Smooth muscle cell (in vitro differentiated cells): Measurements from ENCODE around the gene RARG. TPM values are rescaled to one million over a fixed set of nuclear protein-coding genes. Genes with fewer than 3 reads are reported as not detected.

Source experiments
- DNase-seq: peaks from one replicate; lab custom pipeline; 2025; ENCODE audit not compliant: unreplicated experiment; lab: John Stamatoyannopoulos, UW
- H2AFZ ChIP-seq: fragments of 200-600 bp; sonication (generic); 2 replicates; pipeline ENCODE4 v1.6.0; 2016; ENCODE audit warnings: antibody characterized with exemption, low read depth, mild to moderate bottlenecking
- H3F3A ChIP-seq: fragments of 200-600 bp; sonication (generic); 2 replicates; pipeline ENCODE4 v1.6.0; 2017; ENCODE audit warnings: antibody characterized with exemption, low read depth
- H3K27ac ChIP-seq: fragments of 200-600 bp; sonication (generic); 2 replicates; pipeline ENCODE4 v1.5.1; 2016; ENCODE audit warnings: low read depth, mild to moderate bottlenecking
- H3K27me3 ChIP-seq: fragments of 200-600 bp; sonication (generic); 2 replicates; pipeline ENCODE4 v1.6.1; 2016; ENCODE audit warnings: low read depth, mild to moderate bottlenecking
- H3K36me3 ChIP-seq: fragments of 200-600 bp; sonication (generic); 2 replicates; pipeline ENCODE4 v1.5.1; 2016; ENCODE audit warnings: low read depth
- H3K4me1 ChIP-seq: fragments of 200-600 bp; sonication (generic); 2 replicates; pipeline ENCODE4 v1.5.1; 2016; ENCODE audit warnings: low read depth
- H3K4me2 ChIP-seq: fragments of 200-600 bp; sonication (generic); 2 replicates; pipeline ENCODE4 v1.6.0; 2016; ENCODE audit warnings: mild to moderate bottlenecking
- H3K4me3 ChIP-seq: fragments of 200-600 bp; sonication (generic); 2 replicates; pipeline ENCODE4 v1.5.1; 2016; ENCODE audit warnings: mild to moderate bottlenecking
- H3K79me2 ChIP-seq: fragments of 200-600 bp; sonication (generic); 2 replicates; pipeline ENCODE4 v1.6.0; 2016; ENCODE audit warnings: low read depth, mild to moderate bottlenecking
- H3K9ac ChIP-seq: fragments of 200-600 bp; sonication (generic); 2 replicates; pipeline ENCODE4 v1.6.0; 2016; ENCODE audit warnings: low read depth
- H3K9me3 ChIP-seq: fragments of 200-600 bp; sonication (generic); replicated peaks from 2 replicates; pipeline ENCODE4 v1.5.1; 2016; ENCODE audit warnings: low read depth
- H4K20me1 ChIP-seq: fragments of 200-600 bp; sonication (generic); 2 replicates; pipeline ENCODE4 v1.6.0; 2016; ENCODE audit warnings: low read depth
- WGBS: methylation state at CpG from one replicate; pipeline ENCODE4 v1.1.7; 2016; ENCODE audit warnings: low lambda C conversion rate; 5-methylcytosine and 5-hydroxymethylcytosine counted together
- polyA plus RNA-seq: library from polyadenylated mRNA; unstranded; fragments of >200 nt; fragmentation: Nextera tagmentation; extraction: Ambion mirVana; gene quantifications from 2 replicates; pipeline ENCODE4 v1.2.1, GENCODE V29; 2016
- total RNA-seq: library from RNA; depleted of rRNA; stranded (reverse); fragments of >200 nt; gene quantifications from 2 replicates; pipeline ENCODE4 v1.2.3, GENCODE V29; 2014
- TF ChIP-seq, protein P1 (sequence below): fragments of 200-600 bp; sonication (generic); IDR thresholded peaks from 2 replicates; pipeline ENCODE4 v1.5.1; 2017; ENCODE audit warnings: borderline replicate concordance, mild to moderate bottlenecking, antibody characterized with exemption; ENCODE audit not compliant: insufficient read depth, poor library complexity, severe bottlenecking

The RARG gene
- total and polyA plus RNA-seq, 2 experiments from 2014 or later = 21.8 to 32.9 TPM

DNA sequence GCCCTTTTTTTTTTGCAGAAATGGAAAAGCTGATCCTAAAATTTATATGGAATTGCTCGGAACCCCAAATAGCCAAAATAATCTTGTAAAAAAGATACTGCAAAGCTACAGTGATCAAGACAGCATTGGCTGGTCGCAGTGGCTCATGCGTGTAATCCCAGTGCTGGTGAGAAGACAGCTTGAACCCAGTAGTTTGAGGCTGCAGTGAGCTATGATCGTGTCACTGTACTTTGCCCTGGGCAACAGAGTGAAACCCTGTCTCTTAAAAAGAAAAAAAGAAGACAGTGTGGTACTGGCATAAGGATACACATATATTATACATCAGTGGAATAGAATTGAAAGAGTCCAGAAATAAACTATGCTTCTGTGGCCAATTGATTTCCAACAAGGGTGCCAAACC lies 30.4 kb downstream of the RARG start:
- TF ChIP-seq, protein P1, sequence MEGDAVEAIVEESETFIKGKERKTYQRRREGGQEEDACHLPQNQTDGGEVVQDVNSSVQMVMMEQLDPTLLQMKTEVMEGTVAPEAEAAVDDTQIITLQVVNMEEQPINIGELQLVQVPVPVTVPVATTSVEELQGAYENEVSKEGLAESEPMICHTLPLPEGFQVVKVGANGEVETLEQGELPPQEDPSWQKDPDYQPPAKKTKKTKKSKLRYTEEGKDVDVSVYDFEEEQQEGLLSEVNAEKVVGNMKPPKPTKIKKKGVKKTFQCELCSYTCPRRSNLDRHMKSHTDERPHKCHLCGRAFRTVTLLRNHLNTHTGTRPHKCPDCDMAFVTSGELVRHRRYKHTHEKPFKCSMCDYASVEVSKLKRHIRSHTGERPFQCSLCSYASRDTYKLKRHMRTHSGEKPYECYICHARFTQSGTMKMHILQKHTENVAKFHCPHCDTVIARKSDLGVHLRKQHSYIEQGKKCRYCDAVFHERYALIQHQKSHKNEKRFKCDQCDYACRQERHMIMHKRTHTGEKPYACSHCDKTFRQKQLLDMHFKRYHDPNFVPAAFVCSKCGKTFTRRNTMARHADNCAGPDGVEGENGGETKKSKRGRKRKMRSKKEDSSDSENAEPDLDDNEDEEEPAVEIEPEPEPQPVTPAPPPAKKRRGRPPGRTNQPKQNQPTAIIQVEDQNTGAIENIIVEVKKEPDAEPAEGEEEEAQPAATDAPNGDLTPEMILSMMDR = no peak
- Histone ChIP-seq H3K79me2 (no peaks in the 10 kb centered on the region), H3K4me2 (peak overlapping the region; percentile 48), H3K4me3 (no peak overlapping the region), H3K9me3 (no peaks in the 10 kb centered on the region), H2AFZ (no peak overlapping the region), H3K36me3 (no peaks in the 10 kb centered on the region), H3K27me3 (peaks cover 8% of the 10 kb centered on the region), H3K4me1 (no peaks in the 10 kb centered on the region), H3K27ac (no peak overlapping the region), H3F3A (peaks cover 27% of the 10 kb centered on the region), H4K20me1 (no peaks in the 10 kb centered on the region), H3K9ac (no peak overlapping the region)
- 82% methylated on average over 4 of the region's 4 CpGs for WGBS
- DNase-seq = no peak

DNA sequence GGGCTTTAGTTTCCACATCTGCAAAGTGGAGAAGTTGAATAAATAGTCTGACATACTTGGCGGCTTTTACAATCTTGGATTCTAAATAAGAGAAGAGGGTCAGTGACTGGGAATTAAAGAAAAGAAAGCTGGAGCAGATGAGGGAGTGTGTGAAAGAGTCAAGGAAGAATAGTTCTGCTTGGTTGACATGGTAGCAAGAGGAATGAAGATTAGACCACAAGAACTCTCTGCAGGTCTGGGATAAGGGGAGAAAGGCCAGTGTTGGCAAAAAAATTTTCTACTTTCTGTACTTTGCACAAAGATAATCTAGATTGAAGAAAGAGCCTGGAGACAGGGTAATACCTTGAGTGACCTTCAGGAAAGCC lies 30.9 kb downstream of the RARG start:
- H2AFZ ChIP-seq = no peak overlapping the region
- TF ChIP-seq, protein P1 = no peak
- peaks cover 8% of the 10 kb centered on the region for H3K27me3 ChIP-seq
- H3K27ac ChIP-seq = peak overlapping the region; percentile 59
- no peak overlapping the region for H3K4me3 ChIP-seq
- no peak for DNase-seq
- H3K4me2 ChIP-seq = peak overlapping the region; percentile 48
- H3K9me3 ChIP-seq = no peaks in the 10 kb centered on the region
- H4K20me1 ChIP-seq = no peaks in the 10 kb centered on the region
- no peaks in the 10 kb centered on the region for H3K4me1 ChIP-seq
- no peaks in the 10 kb centered on the region for H3K79me2 ChIP-seq
- no peaks in the 10 kb centered on the region for H3K36me3 ChIP-seq
- peaks cover 22% of the 10 kb centered on the region for H3F3A ChIP-seq
- 43% methylated on average over 1 of the region's 1 CpG for WGBS
- no peak overlapping the region for H3K9ac ChIP-seq

DNA sequence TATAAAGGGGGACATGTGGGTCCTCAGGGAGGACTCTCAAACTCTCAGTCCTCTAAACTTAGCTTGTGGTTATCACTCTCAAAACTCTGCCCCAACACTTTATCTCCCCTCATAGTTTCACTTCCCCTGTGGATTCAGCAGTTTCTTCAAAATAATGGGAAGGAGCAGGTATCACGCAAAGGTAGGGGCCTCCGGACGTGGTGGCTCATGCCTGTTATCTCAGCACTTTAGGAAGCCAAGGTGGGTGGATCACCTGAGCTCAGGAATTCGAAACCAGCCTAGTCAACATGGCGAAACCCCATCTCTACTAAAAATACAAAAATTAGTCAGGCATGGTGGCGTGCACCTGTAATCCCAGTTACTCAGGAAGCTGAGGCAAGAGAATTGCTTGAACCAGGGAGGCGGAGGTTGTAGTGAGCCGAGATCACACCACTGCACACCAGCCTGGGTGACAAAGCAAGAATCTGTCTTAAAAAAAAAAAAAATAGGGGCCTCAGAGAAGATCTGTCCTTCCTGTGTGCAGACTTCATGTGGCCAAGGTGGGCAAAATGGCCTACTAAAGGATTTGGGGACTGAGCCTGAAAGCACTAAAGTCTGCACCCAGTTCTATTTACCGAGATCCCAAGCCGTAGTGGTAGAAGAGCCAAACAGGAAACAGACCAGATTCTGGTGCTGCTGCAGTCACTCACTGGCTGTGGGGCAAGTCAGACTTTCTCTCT lies 31.4 kb downstream of the RARG start:
- no peaks in the 10 kb centered on the region for H3K79me2 ChIP-seq
- WGBS = 73% methylated on average over 10 of the region's 10 CpGs
- H3K27me3 ChIP-seq = peaks cover 8% of the 10 kb centered on the region
- H3K4me2 ChIP-seq = peak overlapping the region; percentile 48
- H3K9me3 ChIP-seq = no peaks in the 10 kb centered on the region
- TF ChIP-seq, protein P1 = no peak
- H4K20me1 ChIP-seq = no peaks in the 10 kb centered on the region
- no peaks in the 10 kb centered on the region for H3K36me3 ChIP-seq
- peak overlapping the region; percentile 59 for H3K27ac ChIP-seq
- no peaks in the 10 kb centered on the region for H3K4me1 ChIP-seq
- H3F3A ChIP-seq = peaks cover 19% of the 10 kb centered on the region
- no peak for DNase-seq
- H3K4me3 ChIP-seq = no peak overlapping the region
- no peak overlapping the region for H3K9ac ChIP-seq
- H2AFZ ChIP-seq = no peak overlapping the region

DNA sequence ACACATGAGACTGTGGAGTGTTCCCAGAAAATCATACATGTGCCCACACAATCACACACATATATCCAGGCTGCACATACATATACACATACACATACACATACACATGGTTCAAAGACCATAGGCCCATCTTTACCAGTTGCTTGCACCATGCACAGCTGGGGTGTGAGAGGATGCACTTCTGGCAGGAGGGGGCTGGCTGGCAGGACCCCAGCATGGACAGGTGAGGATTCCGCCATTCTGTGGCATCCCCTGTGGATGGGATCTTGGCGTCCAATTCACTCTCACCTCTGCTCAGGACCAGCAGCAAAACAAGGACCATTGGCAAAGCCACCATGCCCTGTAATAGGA lies 31.9 kb downstream of the RARG start:
- H3K4me2 ChIP-seq = no peak overlapping the region
- H3K4me3 ChIP-seq = no peak overlapping the region
- TF ChIP-seq, protein P1 = no peak
- no peaks in the 10 kb centered on the region for H3K9me3 ChIP-seq
- H3F3A ChIP-seq = peaks cover 14% of the 10 kb centered on the region
- peaks cover 8% of the 10 kb centered on the region for H3K27me3 ChIP-seq
- no peak overlapping the region for H3K9ac ChIP-seq
- no peaks in the 10 kb centered on the region for H3K36me3 ChIP-seq
- H4K20me1 ChIP-seq = no peaks in the 10 kb centered on the region
- no peaks in the 10 kb centered on the region for H3K79me2 ChIP-seq
- no peak for DNase-seq
- no peak overlapping the region for H2AFZ ChIP-seq
- H3K27ac ChIP-seq = no peak overlapping the region
- H3K4me1 ChIP-seq = no peaks in the 10 kb centered on the region
- WGBS = 77% methylated on average over 2 of the region's 2 CpGs
